NCI-H226 (cell line): ENCODE results near the gene MAF.

Source experiments
- DNase-seq: peaks from one replicate; pipeline ENCODE4 v3.0.0-alpha.2; 2015

MAF gene

GRCh38 chr16:79600638-79601091 is at the start of gene MAF:
Gene MAF, minus strand, starts transcription at chr16:79600737. Its CDS starts 835 bp downstream, at chr16:79599902.
- peak; percentile 89 for DNase-seq

- no peak for DNase-seq
Observed at GRCh38 chr16:79648826-79649225, 48.3 kb upstream of the MAF start.

- DNase-seq = no peak
Observed at GRCh38 chr16:79647586-79647985, 47.0 kb upstream of the MAF start.

- no peak for DNase-seq
Observed at GRCh38 chr16:79645701-79646100, 45.2 kb upstream of the MAF start.

- no peak for DNase-seq
Observed at GRCh38 chr16:79644971-79645667, 44.6 kb upstream of the MAF start.

- no peak for DNase-seq
Observed at GRCh38 chr16:79642652-79643051, 42.1 kb upstream of the MAF start.

GRCh38 chr16:79640513-79641360 is 40.2 kb upstream of the MAF start:
- no peak for DNase-seq

- DNase-seq = no peak
Observed at GRCh38 chr16:79639576-79640311, 39.2 kb upstream of the MAF start.

GRCh38 chr16:79638386-79638785 is 37.8 kb upstream of the MAF start:
- DNase-seq = no peak

- DNase-seq = no peak
Observed at GRCh38 chr16:79635488-79635887, 35.0 kb upstream of the MAF start.

- DNase-seq = no peak
Observed at GRCh38 chr16:79634298-79634697, 33.8 kb upstream of the MAF start.

- peak; percentile 9 for DNase-seq
Observed at GRCh38 chr16:79632289-79632688, 31.8 kb upstream of the MAF start.

- DNase-seq = no peak
Observed at GRCh38 chr16:79628988-79629387, 28.5 kb upstream of the MAF start.

- DNase-seq = peak; percentile 50
Observed at GRCh38 chr16:79628501-79628975, 28.0 kb upstream of the MAF start.

- no peak for DNase-seq
Observed at GRCh38 chr16:79627092-79627491, 26.6 kb upstream of the MAF start.

- no peak for DNase-seq
Observed at GRCh38 chr16:79625738-79626137, 25.2 kb upstream of the MAF start.

GRCh38 chr16:79623824-79624223 is 23.3 kb upstream of the MAF start:
- DNase-seq = no peak

GRCh38 chr16:79623062-79623461 is 22.5 kb upstream of the MAF start:
- no peak for DNase-seq

GRCh38 chr16:79621027-79621426 is 20.5 kb upstream of the MAF start:
- DNase-seq = no peak

- DNase-seq = no peak
Observed at GRCh38 chr16:79618692-79619050, 18.1 kb upstream of the MAF start.

- DNase-seq = no peak
Observed at GRCh38 chr16:79618041-79618691, 17.6 kb upstream of the MAF start.

- DNase-seq = no peak
Observed at GRCh38 chr16:79613009-79613408, 12.5 kb upstream of the MAF start.

GRCh38 chr16:79612207-79612606 is 11.7 kb upstream of the MAF start:
- DNase-seq = no peak
